ENCODE data around the gene CHL1.

Gene CHL1

GRCh38 chr3:217099-217813 is 20.7 kb downstream of the CHL1 start:
- DNase-seq = no peak

- no peak for DNase-seq
Measured at GRCh38 chr3:217948-218347, 21.4 kb downstream of the CHL1 start.

GRCh38 chr3:228442-229182 is 32.0 kb downstream of the CHL1 start:
- no peak for DNase-seq

GRCh38 chr3:229183-229661 is 32.7 kb downstream of the CHL1 start:
- DNase-seq = no peak

GRCh38 chr3:236881-237280 is 40.3 kb downstream of the CHL1 start:
- DNase-seq = no peak

GRCh38 chr3:242602-243355 is 46.2 kb downstream of the CHL1 start:
- no peak for DNase-seq

GRCh38 chr3:243356-243725 is 46.8 kb downstream of the CHL1 start:
- no peak for DNase-seq

- no peak for DNase-seq
Measured at GRCh38 chr3:244041-244440, 47.5 kb downstream of the CHL1 start.

- DNase-seq = no peak
Measured at GRCh38 chr3:247916-248315, 51.4 kb downstream of the CHL1 start.

- no peak for DNase-seq
Measured at GRCh38 chr3:248864-249520, 52.4 kb downstream of the CHL1 start.

- no peak for DNase-seq
Measured at GRCh38 chr3:249587-250262, 53.2 kb downstream of the CHL1 start.

- DNase-seq = no peak
Measured at GRCh38 chr3:256501-256900, 59.9 kb downstream of the CHL1 start.

- DNase-seq = no peak
Measured at GRCh38 chr3:257826-258225, 61.3 kb downstream of the CHL1 start.

- no peak for DNase-seq
Measured at GRCh38 chr3:260898-261297, 64.3 kb downstream of the CHL1 start.

- no peak for DNase-seq
Measured at GRCh38 chr3:263393-263792, 66.8 kb downstream of the CHL1 start.

GRCh38 chr3:264394-265156 is 68.0 kb downstream of the CHL1 start:
- DNase-seq = no peak

GRCh38 chr3:267101-267500 is 70.5 kb downstream of the CHL1 start:
- DNase-seq = no peak

GRCh38 chr3:270688-271087 is 74.1 kb downstream of the CHL1 start:
- DNase-seq = no peak

- DNase-seq = no peak
Measured at GRCh38 chr3:274927-275326, 78.4 kb downstream of the CHL1 start.

GRCh38 chr3:277873-278272 is 81.3 kb downstream of the CHL1 start:
- no peak for DNase-seq

- DNase-seq = no peak
Measured at GRCh38 chr3:278300-279064, 81.9 kb downstream of the CHL1 start.
